ENCODE measurements around the gene ERN1. TPM values are rescaled to one million over a fixed set of nuclear protein-coding genes. Genes with fewer than 3 reads are reported as not detected.
A peak's percentile ranks its signal among the peaks of the same experiment; 100 is the strongest.

Gene ERN1
- total RNA-seq, 1 experiment from 2014 or later: 27.5 TPM

DNA sequence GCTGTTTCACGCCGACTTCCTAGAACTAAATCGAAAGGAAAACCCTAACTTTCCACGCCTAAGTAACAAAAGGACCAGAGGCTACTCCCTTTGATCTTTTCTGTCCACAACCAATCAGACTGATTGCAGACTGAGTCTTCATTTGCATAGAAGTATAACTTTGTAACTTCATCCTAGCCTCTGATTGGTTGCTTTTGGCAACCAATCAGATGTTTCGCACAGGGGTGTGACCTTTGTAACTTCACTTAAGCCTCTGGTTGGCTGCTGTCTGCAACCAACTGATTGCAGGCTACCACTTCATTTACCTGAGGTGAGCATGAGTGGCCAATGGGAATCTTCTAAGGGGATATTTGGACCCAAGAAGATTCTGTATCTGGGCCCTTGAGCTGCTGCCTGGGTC, 92.1 kb downstream of the ERN1 start:
- H3K4me1 ChIP-seq: peaks cover 7% of the 10 kb centered on the region; the same call in 1 of the 2 replicates
- DNase-seq: no peak
- peak overlapping the region; percentile 64 for H3K27ac Mint-ChIP-seq (ENCODE audit: unreplicated experiment)
- H3K9me3 Mint-ChIP-seq (ENCODE audit: unreplicated experiment): no peaks in the 10 kb centered on the region
- H3K27me3 Mint-ChIP-seq (ENCODE audit: insufficient read depth, unreplicated experiment): no peaks in the 10 kb centered on the region
- ChIA-PET CTCF (no interaction called here), POLR2A (no interaction called here)
- no peaks in the 10 kb centered on the region for H3K27me3 ChIP-seq (replicated peaks; ENCODE audit: control insufficient read depth, insufficient read depth, low read length)
- no peaks in the 10 kb centered on the region for H3K36me3 ChIP-seq (ENCODE audit: control insufficient read depth, insufficient read depth, low read length)
- intact Hi-C loops (cut with micrococcal nuclease; ENCODE audit: unreplicated experiment): no loop called here
- TF ChIP-seq, protein P1, sequence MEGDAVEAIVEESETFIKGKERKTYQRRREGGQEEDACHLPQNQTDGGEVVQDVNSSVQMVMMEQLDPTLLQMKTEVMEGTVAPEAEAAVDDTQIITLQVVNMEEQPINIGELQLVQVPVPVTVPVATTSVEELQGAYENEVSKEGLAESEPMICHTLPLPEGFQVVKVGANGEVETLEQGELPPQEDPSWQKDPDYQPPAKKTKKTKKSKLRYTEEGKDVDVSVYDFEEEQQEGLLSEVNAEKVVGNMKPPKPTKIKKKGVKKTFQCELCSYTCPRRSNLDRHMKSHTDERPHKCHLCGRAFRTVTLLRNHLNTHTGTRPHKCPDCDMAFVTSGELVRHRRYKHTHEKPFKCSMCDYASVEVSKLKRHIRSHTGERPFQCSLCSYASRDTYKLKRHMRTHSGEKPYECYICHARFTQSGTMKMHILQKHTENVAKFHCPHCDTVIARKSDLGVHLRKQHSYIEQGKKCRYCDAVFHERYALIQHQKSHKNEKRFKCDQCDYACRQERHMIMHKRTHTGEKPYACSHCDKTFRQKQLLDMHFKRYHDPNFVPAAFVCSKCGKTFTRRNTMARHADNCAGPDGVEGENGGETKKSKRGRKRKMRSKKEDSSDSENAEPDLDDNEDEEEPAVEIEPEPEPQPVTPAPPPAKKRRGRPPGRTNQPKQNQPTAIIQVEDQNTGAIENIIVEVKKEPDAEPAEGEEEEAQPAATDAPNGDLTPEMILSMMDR (IDR thresholded peaks at IDR 0.05; ENCODE audit: insufficient read depth in 1 of 2, low read depth in 1 of 2, low read length in 1 of 2, severe bottlenecking in 1 of 2, unreplicated experiment in 1 of 2): no peak
- no peaks in the 10 kb centered on the region for H3K9me3 ChIP-seq
- BruUV-seq (replicated peaks): no TSS peak
- H3K4me1 Mint-ChIP-seq (ENCODE audit: low read depth, unreplicated experiment): no peaks in the 10 kb centered on the region
- peaks cover 16% of the 10 kb centered on the region for H3K36me3 Mint-ChIP-seq (ENCODE audit: insufficient read depth, unreplicated experiment)
- H3K4me3 ChIP-seq (ENCODE audit: low read depth, low read length): no peak overlapping the region
- no peak overlapping the region for H3K4me3 Mint-ChIP-seq (ENCODE audit: unreplicated experiment)

- no peaks in the 10 kb centered on the region for H3K27me3 Mint-ChIP-seq (ENCODE audit: insufficient read depth, unreplicated experiment)
- H3K9me3 ChIP-seq: no peaks in the 10 kb centered on the region
- no peak overlapping the region for H3K4me3 Mint-ChIP-seq (ENCODE audit: unreplicated experiment)
- no peaks in the 10 kb centered on the region for H3K4me1 Mint-ChIP-seq (ENCODE audit: low read depth, unreplicated experiment)
- DNase-seq: no peak
- H3K27me3 ChIP-seq (replicated peaks; ENCODE audit: control insufficient read depth, insufficient read depth, low read length): no peaks in the 10 kb centered on the region
- no TSS peak for BruUV-seq (replicated peaks)
- H3K27ac Mint-ChIP-seq (ENCODE audit: unreplicated experiment): peak overlapping the region; percentile 34
- ChIA-PET CTCF (interaction anchor here (0.7 kb wide), 1 partner anchor 10 kb away, joined by 8 read pairs; no protein-coding TSS in a partner anchor), POLR2A (no interaction called here)
- H3K9me3 Mint-ChIP-seq (ENCODE audit: unreplicated experiment): no peaks in the 10 kb centered on the region
- no peaks in the 10 kb centered on the region for H3K36me3 ChIP-seq (ENCODE audit: control insufficient read depth, insufficient read depth, low read length)
- H3K36me3 Mint-ChIP-seq (ENCODE audit: insufficient read depth, unreplicated experiment): peaks cover 16% of the 10 kb centered on the region
- H3K4me3 ChIP-seq (ENCODE audit: low read depth, low read length): no peak overlapping the region
- peaks cover 7% of the 10 kb centered on the region; the same call in 1 of the 2 replicates for H3K4me1 ChIP-seq
- TF ChIP-seq, protein P1 (IDR thresholded peaks at IDR 0.05; ENCODE audit: insufficient read depth in 1 of 2, low read depth in 1 of 2, low read length in 1 of 2, severe bottlenecking in 1 of 2, unreplicated experiment in 1 of 2): no peak
- intact Hi-C loops (cut with micrococcal nuclease; ENCODE audit: unreplicated experiment): no loop called here
Measured at GRCh38 chr17:64037180-64037579, 92.8 kb downstream of the ERN1 start.

GRCh38 chr17:64036198-64036922, 93.6 kb downstream of the ERN1 start:
- ChIA-PET POLR2A (no interaction called here), CTCF (interaction anchor here (0.7 to 1.0 kb wide), 2 partner anchors 9 to 97 kb away, joined by 3 to 8 read pairs; no protein-coding TSS in a partner anchor)
- Mint-ChIP-seq H3K9me3 (ENCODE audit: unreplicated experiment) (no peaks in the 10 kb centered on the region), H3K27ac (ENCODE audit: unreplicated experiment) (no peak overlapping the region), H3K4me3 (ENCODE audit: unreplicated experiment) (no peak overlapping the region), H3K4me1 (ENCODE audit: low read depth, unreplicated experiment) (no peaks in the 10 kb centered on the region), H3K36me3 (ENCODE audit: insufficient read depth, unreplicated experiment) (peaks cover 11% of the 10 kb centered on the region), H3K27me3 (ENCODE audit: insufficient read depth, unreplicated experiment) (no peaks in the 10 kb centered on the region)
- TF ChIP-seq, protein P1 (IDR thresholded peaks at IDR 0.05; ENCODE audit: insufficient read depth in 1 of 2, low read depth in 1 of 2, low read length in 1 of 2, severe bottlenecking in 1 of 2, unreplicated experiment in 1 of 2): peak; percentile 19 to 30
- BruUV-seq (replicated peaks): no TSS peak
- no peak overlapping the region for H3K4me3 ChIP-seq (ENCODE audit: low read depth, low read length)
- H3K9me3 ChIP-seq: no peaks in the 10 kb centered on the region
- H3K36me3 ChIP-seq (ENCODE audit: control insufficient read depth, insufficient read depth, low read length): no peaks in the 10 kb centered on the region
- DNase-seq: peak in 1 of 2 experiments; percentile 37
- peaks cover 7% of the 10 kb centered on the region; the same call in 1 of the 2 replicates for H3K4me1 ChIP-seq
- intact Hi-C loops (cut with micrococcal nuclease; ENCODE audit: unreplicated experiment): no loop called here
- H3K27me3 ChIP-seq (replicated peaks; ENCODE audit: control insufficient read depth, insufficient read depth, low read length): no peaks in the 10 kb centered on the region

Measured in Caco-2 (cell line).